ENCODE data around the gene EHF. TPM values are rescaled to one million over a fixed set of nuclear protein-coding genes. Genes with fewer than 3 reads are reported as not detected.
"Not testable (repeated sequence)": the region's sequence is repeated elsewhere in the genome, so short reads cannot be mapped to it uniquely, and the experiment has no call there.

The EHF gene
- total RNA-seq, 2 donors from 2014 or later: 0.78 TPM; not detected in 1

DNA sequence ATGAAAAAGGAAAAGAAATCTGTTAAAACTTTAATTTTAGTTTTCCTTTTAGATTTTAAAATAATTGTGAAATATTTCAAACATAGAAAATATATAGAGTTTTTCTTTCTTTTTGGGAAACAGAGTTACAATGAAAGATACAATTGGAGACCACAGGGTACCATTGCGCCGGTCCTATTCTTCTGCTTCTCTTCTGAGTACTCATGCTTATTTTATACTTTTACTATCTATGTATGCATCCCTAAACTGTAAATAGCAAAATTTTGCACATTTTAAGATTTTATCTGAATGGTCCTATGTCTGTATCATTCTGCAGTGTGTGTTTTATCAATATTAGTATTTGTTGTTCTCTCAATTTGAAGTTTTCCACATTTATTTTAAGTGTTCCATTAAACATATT lies 65.0 kb downstream of the EHF start:
- H3K4me1 ChIP-seq: no peaks in the 10 kb centered on the region
- H3K27me3 ChIP-seq: no peaks in the 10 kb centered on the region
- no peaks in the 10 kb centered on the region for H3K9me3 ChIP-seq
- no peaks in the 10 kb centered on the region for H3K36me3 ChIP-seq
- TF ChIP-seq, protein P1, sequence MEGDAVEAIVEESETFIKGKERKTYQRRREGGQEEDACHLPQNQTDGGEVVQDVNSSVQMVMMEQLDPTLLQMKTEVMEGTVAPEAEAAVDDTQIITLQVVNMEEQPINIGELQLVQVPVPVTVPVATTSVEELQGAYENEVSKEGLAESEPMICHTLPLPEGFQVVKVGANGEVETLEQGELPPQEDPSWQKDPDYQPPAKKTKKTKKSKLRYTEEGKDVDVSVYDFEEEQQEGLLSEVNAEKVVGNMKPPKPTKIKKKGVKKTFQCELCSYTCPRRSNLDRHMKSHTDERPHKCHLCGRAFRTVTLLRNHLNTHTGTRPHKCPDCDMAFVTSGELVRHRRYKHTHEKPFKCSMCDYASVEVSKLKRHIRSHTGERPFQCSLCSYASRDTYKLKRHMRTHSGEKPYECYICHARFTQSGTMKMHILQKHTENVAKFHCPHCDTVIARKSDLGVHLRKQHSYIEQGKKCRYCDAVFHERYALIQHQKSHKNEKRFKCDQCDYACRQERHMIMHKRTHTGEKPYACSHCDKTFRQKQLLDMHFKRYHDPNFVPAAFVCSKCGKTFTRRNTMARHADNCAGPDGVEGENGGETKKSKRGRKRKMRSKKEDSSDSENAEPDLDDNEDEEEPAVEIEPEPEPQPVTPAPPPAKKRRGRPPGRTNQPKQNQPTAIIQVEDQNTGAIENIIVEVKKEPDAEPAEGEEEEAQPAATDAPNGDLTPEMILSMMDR (IDR thresholded peaks at IDR 0.05): no peak
- DNase-seq (ENCODE audit: low spot score): no peak
- H3K27ac ChIP-seq: no peak overlapping the region
- no peak overlapping the region for H3K4me3 ChIP-seq

DNA sequence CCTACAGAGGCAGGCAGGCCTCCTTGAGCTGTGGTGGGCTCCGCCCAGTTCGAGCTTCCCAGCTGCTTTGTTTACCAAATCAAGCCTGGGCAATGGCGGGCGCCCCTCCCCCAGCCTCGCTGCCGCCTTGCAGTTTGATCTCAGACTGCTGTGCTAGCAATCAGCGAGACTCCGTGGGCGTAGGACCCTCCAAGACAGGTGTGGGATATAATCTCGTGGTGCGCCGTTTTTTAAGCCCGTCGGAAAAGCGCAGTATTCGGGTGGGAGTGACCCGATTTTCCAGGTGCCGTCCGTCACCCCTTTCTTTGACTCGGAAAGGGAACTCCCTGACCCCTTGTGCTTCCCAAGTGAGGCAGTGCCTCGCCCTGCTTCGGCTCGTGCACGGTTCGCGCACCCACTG lies 71.4 kb downstream of the EHF start:
- not testable (repeated sequence) for H3K4me3 ChIP-seq; H3K27me3 ChIP-seq; H3K9me3 ChIP-seq; H3K27ac ChIP-seq; DNase-seq (ENCODE audit: low spot score); H3K4me1 ChIP-seq; H3K36me3 ChIP-seq

DNA sequence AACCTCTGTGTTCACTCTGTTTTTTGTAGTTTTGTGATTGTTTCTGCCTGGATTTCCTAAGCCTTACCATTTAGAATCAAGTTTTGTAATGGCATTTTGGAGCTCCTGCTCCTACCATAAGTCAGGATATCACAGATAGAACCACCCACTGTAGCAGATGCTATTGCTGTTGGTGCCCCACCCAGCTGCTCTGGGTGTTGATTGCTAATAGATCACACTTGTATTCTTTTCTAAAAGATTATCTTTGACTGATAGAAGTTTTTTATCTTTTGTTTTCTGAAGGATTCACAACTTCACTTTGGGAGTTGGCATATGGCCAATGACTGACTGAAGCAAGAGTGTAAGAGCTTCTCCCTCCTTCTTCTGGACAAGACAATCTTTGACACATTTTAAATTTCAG lies 76.0 kb downstream of the EHF start:
- Histone ChIP-seq H3K4me1 (no peaks in the 10 kb centered on the region), H3K4me3 (no peak overlapping the region)
- TF ChIP-seq, protein P1 (IDR thresholded peaks at IDR 0.05): no peak

DNA sequence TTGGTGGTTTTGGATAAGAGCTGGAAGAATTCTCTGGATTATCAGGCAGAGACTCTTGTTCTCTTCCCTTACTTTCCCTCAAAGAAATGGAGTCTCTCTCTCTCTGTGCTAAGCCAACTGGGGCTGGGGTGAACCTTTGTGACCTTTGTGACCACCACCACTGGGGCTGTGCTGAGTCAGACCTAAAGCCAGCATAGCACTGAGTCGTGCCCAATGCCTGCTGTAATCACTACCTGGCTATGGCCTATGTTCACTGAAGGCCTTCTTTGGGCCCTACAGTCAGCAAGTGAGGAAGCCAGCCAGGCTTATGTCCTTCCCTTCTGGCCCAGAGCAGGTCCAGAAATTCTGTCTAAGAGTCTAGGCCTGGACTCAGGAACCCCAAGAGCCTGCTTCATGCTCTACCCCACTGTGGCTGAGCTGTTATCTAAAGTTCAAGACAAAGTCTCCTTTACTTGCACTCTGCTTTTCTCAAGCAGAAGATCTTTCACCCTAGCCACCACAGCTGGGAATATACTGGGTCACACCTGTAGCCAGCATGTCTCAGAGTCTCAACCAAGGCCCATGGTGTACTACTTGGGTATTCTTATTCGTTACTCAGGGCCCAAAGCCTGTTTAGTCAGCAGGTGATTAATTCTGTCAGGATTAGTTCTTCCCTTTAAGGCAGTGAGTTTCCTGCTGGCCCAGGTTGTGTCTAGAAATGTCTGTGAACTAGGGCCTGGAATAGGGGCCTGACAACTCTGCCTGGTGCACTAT lies 86.0 kb downstream of the EHF start:
- Histone ChIP-seq H3K27ac (no peak overlapping the region), H3K4me1 (no peaks in the 10 kb centered on the region), H3K4me3 (no peak overlapping the region), H3K9me3 (peaks cover 0 to 26% of the 10 kb centered on the region in 2 donors), H3K27me3 (no peaks in the 10 kb centered on the region), H3K36me3 (no peaks in the 10 kb centered on the region)
- DNase-seq (ENCODE audit: low spot score): no peak
- TF ChIP-seq, protein P1 (IDR thresholded peaks at IDR 0.05): no peak

More for the DNA sequence above, 76.0 kb downstream of the EHF start:
- no peak for DNase-seq (ENCODE audit: low spot score)
- Histone ChIP-seq H3K27me3 (no peaks in the 10 kb centered on the region), H3K9me3 (no peaks in the 10 kb centered on the region), H3K27ac (no peak overlapping the region), H3K36me3 (no peaks in the 10 kb centered on the region)

DNA sequence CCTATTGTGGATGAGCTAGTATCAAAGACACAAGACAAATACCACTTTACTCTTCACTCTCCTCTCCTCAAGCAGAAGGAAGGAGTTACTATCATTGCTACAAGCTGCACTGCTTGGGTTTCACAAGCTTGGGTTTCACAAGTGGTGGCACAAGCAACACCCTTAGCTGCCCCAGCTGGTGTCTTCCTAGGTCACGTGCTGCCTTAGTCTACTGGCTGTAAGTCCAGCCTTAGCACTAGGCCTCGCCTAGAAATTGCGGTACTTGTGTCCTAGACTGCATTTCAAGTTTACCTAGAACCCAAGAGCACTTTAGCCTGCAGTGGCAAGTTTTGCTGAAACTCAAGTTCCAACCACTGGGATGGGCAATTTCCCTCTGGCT lies 86.6 kb downstream of the EHF start:
- Histone ChIP-seq H3K9me3 (peaks cover 0 to 32% of the 10 kb centered on the region in 2 donors), H3K4me3 (no peak overlapping the region), H3K36me3 (no peaks in the 10 kb centered on the region), H3K27me3 (no peaks in the 10 kb centered on the region), H3K4me1 (no peaks in the 10 kb centered on the region), H3K27ac (no peak overlapping the region)
- DNase-seq (ENCODE audit: low spot score): no peak
- TF ChIP-seq, protein P1 (IDR thresholded peaks at IDR 0.05): no peak

Other genes with a start within 250 kb of the EHF start
- 100 to 1,000 TPM in 1 of 2 donors, 10 to 100 TPM in 1; 83.8 to 108 TPM for gene CAT, start 182.2 kb upstream of the EHF start, total RNA-seq
- not detected for gene ELF5, start 107.3 kb upstream of the EHF start, total RNA-seq

All from right atrium auricular region (tissue), 2 donors.